GM18520 (cell line): Measurements from ENCODE around the gene GPR146.

Experiments
- ATAC-seq: cut with Tn5 transposase; IDR thresholded peaks from one replicate; pipeline ENCODE4 v1.9.1; 2021; ENCODE audit not compliant: unreplicated experiment

Gene GPR146

GRCh38 chr7:1103789-1104515, 59.6 kb downstream of the GPR146 start:
- ATAC-seq: no peak

GRCh38 chr7:1104516-1105179, 60.3 kb downstream of the GPR146 start:
- ATAC-seq: no peak

- ATAC-seq: no peak
These were observed 60.8 kb downstream of the GPR146 start for GRCh38 chr7:1105189-1105588.

GRCh38 chr7:1106063-1106792, 61.9 kb downstream of the GPR146 start:
- ATAC-seq: no peak

- no peak for ATAC-seq
These were observed 62.6 kb downstream of the GPR146 start for GRCh38 chr7:1106793-1107421.

GRCh38 chr7:1108264-1108920, 64.0 kb downstream of the GPR146 start:
- no peak for ATAC-seq
